ENCODE data around the gene SFRP2.

- TF ChIP-seq, protein P1, sequence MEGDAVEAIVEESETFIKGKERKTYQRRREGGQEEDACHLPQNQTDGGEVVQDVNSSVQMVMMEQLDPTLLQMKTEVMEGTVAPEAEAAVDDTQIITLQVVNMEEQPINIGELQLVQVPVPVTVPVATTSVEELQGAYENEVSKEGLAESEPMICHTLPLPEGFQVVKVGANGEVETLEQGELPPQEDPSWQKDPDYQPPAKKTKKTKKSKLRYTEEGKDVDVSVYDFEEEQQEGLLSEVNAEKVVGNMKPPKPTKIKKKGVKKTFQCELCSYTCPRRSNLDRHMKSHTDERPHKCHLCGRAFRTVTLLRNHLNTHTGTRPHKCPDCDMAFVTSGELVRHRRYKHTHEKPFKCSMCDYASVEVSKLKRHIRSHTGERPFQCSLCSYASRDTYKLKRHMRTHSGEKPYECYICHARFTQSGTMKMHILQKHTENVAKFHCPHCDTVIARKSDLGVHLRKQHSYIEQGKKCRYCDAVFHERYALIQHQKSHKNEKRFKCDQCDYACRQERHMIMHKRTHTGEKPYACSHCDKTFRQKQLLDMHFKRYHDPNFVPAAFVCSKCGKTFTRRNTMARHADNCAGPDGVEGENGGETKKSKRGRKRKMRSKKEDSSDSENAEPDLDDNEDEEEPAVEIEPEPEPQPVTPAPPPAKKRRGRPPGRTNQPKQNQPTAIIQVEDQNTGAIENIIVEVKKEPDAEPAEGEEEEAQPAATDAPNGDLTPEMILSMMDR (IDR thresholded peaks at IDR 0.05) = no peak
- TF ChIP-seq EP300 (IDR thresholded peaks at IDR 0.05) = no peak
- no peak for TF ChIP-seq POLR2A (IDR thresholded peaks at IDR 0.05)
- no peak for TF ChIP-seq POLR2AphosphoS5 (IDR thresholded peaks at IDR 0.05)
Measured at GRCh38 chr4:153824501-153824900, 35.6 kb upstream of the SFRP2 start.
